Breast epithelium (tissue), 4 donors: ENCODE results near the gene BBS9. TPM values are rescaled to one million over a fixed set of nuclear protein-coding genes. Genes with fewer than 3 reads are reported as not detected.

Experiments used
- DNase-seq, 2 donors: peaks; one replicate each; pipeline ENCODE4 v3.0.0-alpha.2; 2019; ENCODE audit warnings: low spot score in 2 of 2
- H3K27ac ChIP-seq, 2 donors: fragments of 200-600 bp; sonication (generic) in 1 of 2; one replicate each; pipeline ENCODE4 v1.5.1; 2016 to 2019; ENCODE audit warnings: mild to moderate bottlenecking in 1 of 2
- H3K27me3 ChIP-seq, 2 donors: fragments of 200-600 bp; sonication (generic) in 1 of 2; one replicate each; pipeline versions ENCODE4 v1.5.1 to v1.6.0; 2017 to 2019; ENCODE audit warnings: control low read depth in 1 of 2, mild to moderate bottlenecking in 1 of 2
- H3K36me3 ChIP-seq: fragments of 200-600 bp; one replicate; pipeline ENCODE4 v1.5.1; 2019
- H3K4me1 ChIP-seq, 2 donors: fragments of 200-600 bp; sonication (generic); one replicate each; pipeline ENCODE4 v1.5.1; 2016 to 2019; ENCODE audit warnings: control low read depth in 1 of 2
- H3K4me3 ChIP-seq, 3 donors: fragments of 200-600 bp; sonication (generic); 1 replicate in 2 of 3; 2 replicates in 1 of 3; pipeline ENCODE4 v1.5.1; 2016 to 2019; ENCODE audit warnings: mild to moderate bottlenecking in 3 of 3, moderate library complexity in 2 of 3
- H3K9me3 ChIP-seq, 2 donors: fragments of 200-600 bp; sonication (generic) in 1 of 2; one replicate each; pipeline ENCODE4 v1.5.1; 2016 to 2019; ENCODE audit warnings: control low read depth in 1 of 2
- POLR2A ChIP-seq: fragments of 450-650 bp; IDR thresholded peaks from one replicate; pipeline ENCODE4 v1.6.1; 2016; ENCODE audit warnings: antibody characterized with exemption, mild to moderate bottlenecking, moderate library complexity
- POLR2AphosphoS5 ChIP-seq, 3 donors: sonication (generic); formaldehyde crosslinking; IDR thresholded peaks; one replicate each; pipeline ENCODE4 v1.6.1; 2017; ENCODE audit warnings: antibody characterized with exemption in 3 of 3
- intact Hi-C: fragments of 100-400 bp; cut with DNase I; formaldehyde crosslinking; loops from one replicate; pipeline ENCODE4 v1.15.1; 2023; ENCODE audit warnings: low total_unique reads
- total RNA-seq, 3 donors: library from RNA; depleted of rRNA; stranded (reverse); fragments of >200 nt; gene quantifications; one replicate each; pipeline ENCODE4 v1.1.0, GENCODE V29; 2016
- TF ChIP-seq, protein P1 (sequence below), 3 donors: fragments of 450-650 bp; IDR thresholded peaks; one replicate each; pipeline ENCODE4 v1.5.1; 2016 to 2017; ENCODE audit warnings: antibody characterized with exemption in 3 of 3, mild to moderate bottlenecking in 3 of 3, moderate library complexity in 3 of 3

BBS9 gene
- total RNA-seq, 3 donors from 2014 or later: 27.4 to 49.5 (median 43.6) TPM

DNA sequence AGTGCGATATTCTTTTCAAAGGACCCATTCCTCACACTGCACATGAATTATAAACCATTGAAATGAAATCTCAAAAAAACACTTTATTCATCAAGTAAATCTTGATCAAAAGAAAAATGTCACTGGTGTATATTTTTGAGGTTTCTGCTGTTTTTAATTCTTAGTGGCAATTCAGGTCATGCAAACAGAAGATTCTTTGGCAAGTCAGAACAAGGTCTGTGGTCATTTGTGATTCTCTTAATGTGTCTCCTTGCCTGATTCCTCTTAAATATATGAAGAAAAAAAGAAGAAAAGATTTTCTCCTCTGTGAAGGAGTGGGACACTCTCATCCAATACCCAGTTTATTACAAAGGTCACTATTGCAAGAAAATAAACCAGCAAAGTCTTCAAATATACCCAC is 467.8 kb downstream of the BBS9 start:
- intact Hi-C loops: no loop called here
- TF ChIP-seq POLR2AphosphoS5 (IDR thresholded peaks at IDR 0.05) (no peak), POLR2A (no peak)
- DNase-seq: no peak

DNA sequence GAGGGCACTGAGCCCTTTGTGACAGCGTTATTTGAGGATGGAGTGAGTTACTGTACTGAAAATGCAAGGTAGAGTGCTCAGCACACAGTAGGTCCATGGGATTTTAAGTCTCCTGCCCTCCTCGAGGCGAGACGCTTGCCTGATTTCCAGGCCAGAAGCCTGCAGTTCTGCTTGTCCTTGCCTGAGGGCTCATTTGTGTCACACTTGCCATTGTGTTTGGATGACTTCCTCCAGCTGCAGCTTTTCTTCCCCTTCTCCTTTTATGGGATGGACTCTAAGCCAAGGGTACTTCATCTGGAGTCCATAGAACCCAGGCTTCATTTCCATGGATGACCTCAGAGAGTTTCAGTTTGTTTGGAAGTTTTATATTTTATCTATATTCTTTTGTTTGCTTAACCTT is 471.7 kb downstream of the BBS9 start:
- Histone ChIP-seq H3K4me1 (no peaks in the 10 kb centered on the region), H3K27ac (no peak overlapping the region), H3K36me3 (no peaks in the 10 kb centered on the region), H3K9me3 (no peaks in the 10 kb centered on the region), H3K27me3 (no peaks in the 10 kb centered on the region), H3K4me3 (no peak overlapping the region)
- DNase-seq: no peak
- intact Hi-C loops: no loop called here
- TF ChIP-seq POLR2AphosphoS5 (IDR thresholded peaks at IDR 0.05): no peak
- TF ChIP-seq, protein P1, sequence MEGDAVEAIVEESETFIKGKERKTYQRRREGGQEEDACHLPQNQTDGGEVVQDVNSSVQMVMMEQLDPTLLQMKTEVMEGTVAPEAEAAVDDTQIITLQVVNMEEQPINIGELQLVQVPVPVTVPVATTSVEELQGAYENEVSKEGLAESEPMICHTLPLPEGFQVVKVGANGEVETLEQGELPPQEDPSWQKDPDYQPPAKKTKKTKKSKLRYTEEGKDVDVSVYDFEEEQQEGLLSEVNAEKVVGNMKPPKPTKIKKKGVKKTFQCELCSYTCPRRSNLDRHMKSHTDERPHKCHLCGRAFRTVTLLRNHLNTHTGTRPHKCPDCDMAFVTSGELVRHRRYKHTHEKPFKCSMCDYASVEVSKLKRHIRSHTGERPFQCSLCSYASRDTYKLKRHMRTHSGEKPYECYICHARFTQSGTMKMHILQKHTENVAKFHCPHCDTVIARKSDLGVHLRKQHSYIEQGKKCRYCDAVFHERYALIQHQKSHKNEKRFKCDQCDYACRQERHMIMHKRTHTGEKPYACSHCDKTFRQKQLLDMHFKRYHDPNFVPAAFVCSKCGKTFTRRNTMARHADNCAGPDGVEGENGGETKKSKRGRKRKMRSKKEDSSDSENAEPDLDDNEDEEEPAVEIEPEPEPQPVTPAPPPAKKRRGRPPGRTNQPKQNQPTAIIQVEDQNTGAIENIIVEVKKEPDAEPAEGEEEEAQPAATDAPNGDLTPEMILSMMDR (IDR thresholded peaks at IDR 0.05): no peak
- TF ChIP-seq POLR2A: no peak

More for the DNA sequence above, 467.8 kb downstream of the BBS9 start:
- Histone ChIP-seq H3K36me3 (no peaks in the 10 kb centered on the region), H3K4me1 (no peaks in the 10 kb centered on the region), H3K27ac (no peak overlapping the region), H3K9me3 (no peaks in the 10 kb centered on the region), H3K4me3 (no peak overlapping the region), H3K27me3 (no peaks in the 10 kb centered on the region)

DNA sequence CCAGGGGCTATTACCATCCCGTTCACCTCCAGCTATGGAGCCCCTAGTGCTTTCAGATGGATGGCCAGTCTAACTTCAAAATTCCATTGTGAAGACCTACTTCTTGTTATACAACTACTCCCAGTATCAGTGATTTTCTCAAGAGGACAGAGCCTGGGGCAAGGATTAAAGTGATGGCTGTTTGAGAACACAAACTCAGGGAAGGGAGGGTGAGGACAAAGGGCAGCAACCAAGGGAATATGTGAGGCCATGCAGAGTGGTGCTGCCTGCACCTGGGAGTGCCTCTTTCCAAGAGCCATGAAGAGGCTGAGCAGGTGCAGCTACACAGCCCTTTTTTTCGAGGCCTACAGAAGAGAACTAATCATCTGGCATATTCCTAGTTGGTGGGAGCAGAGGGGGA is 472.5 kb downstream of the BBS9 start:
- no peaks in the 10 kb centered on the region for H3K27me3 ChIP-seq
- DNase-seq: no peak
- no peak overlapping the region for H3K27ac ChIP-seq
- no peaks in the 10 kb centered on the region for H3K9me3 ChIP-seq
- no peak overlapping the region for H3K4me3 ChIP-seq
- no peaks in the 10 kb centered on the region for H3K36me3 ChIP-seq
- TF ChIP-seq, protein P1 (IDR thresholded peaks at IDR 0.05): no peak
- TF ChIP-seq POLR2A: no peak
- no peak for TF ChIP-seq POLR2AphosphoS5 (IDR thresholded peaks at IDR 0.05)
- intact Hi-C loops: no loop called here
- H3K4me1 ChIP-seq: no peaks in the 10 kb centered on the region

DNA sequence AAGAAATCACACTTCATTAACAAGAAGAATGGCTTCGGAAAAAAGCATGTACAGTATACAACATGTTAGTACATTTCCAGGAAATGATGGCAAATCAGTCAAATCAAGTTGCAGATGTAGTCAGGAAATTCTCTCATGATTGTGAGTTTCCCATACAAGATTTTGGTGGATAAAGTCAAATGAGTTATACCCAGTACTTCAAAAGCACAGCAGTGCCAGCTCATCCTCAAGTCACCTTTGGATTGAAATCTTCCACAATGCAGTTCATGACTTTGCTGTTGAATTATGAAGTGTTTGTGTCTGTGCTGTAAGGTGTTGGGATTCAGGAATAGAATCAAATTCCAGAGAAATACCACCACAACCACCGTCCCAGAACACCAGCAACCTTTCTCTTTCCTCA is 474.7 kb downstream of the BBS9 start:
- no peaks in the 10 kb centered on the region for H3K36me3 ChIP-seq
- no peak overlapping the region for H3K4me3 ChIP-seq
- no peaks in the 10 kb centered on the region for H3K9me3 ChIP-seq
- DNase-seq: no peak
- TF ChIP-seq POLR2AphosphoS5 (IDR thresholded peaks at IDR 0.05): no peak
- no peak for TF ChIP-seq POLR2A
- TF ChIP-seq, protein P1 (IDR thresholded peaks at IDR 0.05): no peak
- H3K4me1 ChIP-seq: no peaks in the 10 kb centered on the region
- no peak overlapping the region for H3K27ac ChIP-seq
- intact Hi-C loops: no loop called here
- H3K27me3 ChIP-seq: no peaks in the 10 kb centered on the region

DNA sequence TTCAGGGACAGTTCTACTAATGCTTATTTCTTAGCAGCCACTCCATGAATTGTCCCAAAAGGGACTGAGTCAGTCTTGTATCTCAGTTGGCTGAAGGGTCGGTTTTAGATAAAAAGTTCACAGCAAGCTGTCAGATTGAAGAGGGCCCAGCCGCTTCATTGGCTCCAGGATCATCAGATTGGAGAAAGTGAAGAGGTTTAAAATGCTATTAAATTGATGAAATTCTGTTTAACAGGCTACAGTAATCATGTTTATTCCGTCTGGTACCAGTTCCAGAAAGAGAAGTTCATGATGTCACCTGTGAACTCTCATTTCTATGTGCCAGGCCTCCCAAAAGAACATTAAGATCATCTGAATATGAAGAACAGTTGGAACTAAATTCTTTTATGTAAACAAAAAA is 481.6 kb downstream of the BBS9 start:
- Histone ChIP-seq H3K27me3 (no peaks in the 10 kb centered on the region), H3K27ac (no peak overlapping the region), H3K4me3 (no peak overlapping the region), H3K36me3 (no peaks in the 10 kb centered on the region), H3K4me1 (no peaks in the 10 kb centered on the region), H3K9me3 (no peaks in the 10 kb centered on the region)
- DNase-seq: no peak
- intact Hi-C loops: no loop called here
- no peak for TF ChIP-seq POLR2AphosphoS5 (IDR thresholded peaks at IDR 0.05)
- TF ChIP-seq, protein P1 (IDR thresholded peaks at IDR 0.05): no peak
- no peak for TF ChIP-seq POLR2A

GRCh38 chr7:33612442-33612841 is 483.1 kb downstream of the BBS9 start:
- Histone ChIP-seq H3K4me1 (no peaks in the 10 kb centered on the region), H3K9me3 (no peaks in the 10 kb centered on the region), H3K36me3 (no peaks in the 10 kb centered on the region), H3K27me3 (no peaks in the 10 kb centered on the region), H3K4me3 (no peak overlapping the region), H3K27ac (no peak overlapping the region)
- TF ChIP-seq POLR2AphosphoS5 (IDR thresholded peaks at IDR 0.05): no peak
- no peak for TF ChIP-seq POLR2A
- TF ChIP-seq, protein P1 (IDR thresholded peaks at IDR 0.05): no peak
- no peak for DNase-seq
- intact Hi-C loops: no loop called here
